OCI-LY1 (cell line): Measurements from ENCODE around the gene GSG1L.

ENCODE experiments used
- H2AFZ ChIP-seq: fragments of 200-600 bp; sonication (generic), shearing (Covaris generic); 2 replicates; pipeline ENCODE4 v1.6.0; 2014; ENCODE audit warnings: antibody characterized with exemption, mild to moderate bottlenecking, low read length
- H3F3A ChIP-seq: fragments of 200-600 bp; sonication (generic), shearing (Covaris generic); 2 replicates; pipeline ENCODE4 v1.6.0; 2014; ENCODE audit warnings: mild to moderate bottlenecking, antibody characterized with exemption, low read length, moderate library complexity; ENCODE audit not compliant: insufficient read depth
- H3K27ac ChIP-seq: fragments of 200-600 bp; sonication (generic); 2 replicates; pipeline ENCODE4 v1.5.1; 2014; ENCODE audit warnings: low read length, mixed run types, mild to moderate bottlenecking, low read depth; ENCODE audit not compliant: poor library complexity, severe bottlenecking
- H3K27me3 ChIP-seq: fragments of 200-600 bp; sonication (generic); 2 replicates; pipeline ENCODE4 v1.6.0; 2014; ENCODE audit warnings: antibody characterized with exemption, mild to moderate bottlenecking, low read length, moderate library complexity; ENCODE audit not compliant: insufficient read depth
- H3K36me3 ChIP-seq: fragments of 200-600 bp; sonication (generic); 2 replicates; pipeline ENCODE4 v1.6.1; 2014; ENCODE audit warnings: mild to moderate bottlenecking, antibody characterized with exemption, low read length, moderate library complexity, mixed read lengths; ENCODE audit not compliant: insufficient read depth
- H3K4me1 ChIP-seq: fragments of 200-600 bp; sonication (generic); 2 replicates; pipeline ENCODE4 v1.5.1; 2014; ENCODE audit warnings: mild to moderate bottlenecking, low read length, moderate library complexity; ENCODE audit not compliant: insufficient read depth, severe bottlenecking
- H3K4me2 ChIP-seq: fragments of 200-600 bp; sonication (generic), shearing (Covaris generic); 2 replicates; pipeline ENCODE4 v1.6.1; 2014; ENCODE audit warnings: low read length
- H3K4me3 ChIP-seq: fragments of 200-600 bp; sonication (generic); 2 replicates; pipeline ENCODE4 v1.5.1; 2014; ENCODE audit warnings: low read length, low read depth, mild to moderate bottlenecking, mixed read lengths; ENCODE audit not compliant: poor library complexity, severe bottlenecking
- H3K79me2 ChIP-seq: fragments of 200-600 bp; shearing (Covaris generic); 2 replicates; pipeline ENCODE4 v1.6.1; 2016; ENCODE audit warnings: mixed run types, low read length, mixed read lengths; ENCODE audit not compliant: insufficient read depth
- H3K9ac ChIP-seq: fragments of 200-600 bp; sonication (generic), shearing (Covaris generic); 2 replicates; pipeline ENCODE4 v1.6.1; 2014; ENCODE audit warnings: mild to moderate bottlenecking, low read length, mixed read lengths
- H3K9me2 ChIP-seq: fragments of 200-600 bp; sonication (generic), shearing (Covaris generic); 2 replicates; pipeline ENCODE4 v1.6.1; 2014; ENCODE audit warnings: low read depth, mild to moderate bottlenecking, low read length, mixed read lengths
- H3K9me3 ChIP-seq: fragments of 200-600 bp; shearing (Covaris generic); 2 replicates; pipeline ENCODE4 v1.6.1; 2014; ENCODE audit warnings: low read length, mixed read lengths
- H4K20me1 ChIP-seq: fragments of 200-600 bp; sonication (generic), shearing (Covaris generic); 2 replicates; pipeline ENCODE4 v1.6.0; 2016; ENCODE audit warnings: mild to moderate bottlenecking, low read length; ENCODE audit not compliant: insufficient read depth
- CTCF ChIP-seq: fragments of 200-600 bp; sonication (generic), shearing (Covaris generic); IDR thresholded peaks from 2 replicates; pipeline ENCODE4 v1.5.1; 2017; ENCODE audit warnings: mild to moderate bottlenecking, antibody characterized with exemption, low read length, moderate library complexity, mixed read lengths
- EZH2 ChIP-seq: fragments of 200-600 bp; sonication (generic), shearing (Covaris generic); IDR thresholded peaks from 2 replicates; pipeline ENCODE4 v1.8.0; 2017; ENCODE audit warnings: borderline replicate concordance, mixed run types, mild to moderate bottlenecking, antibody characterized with exemption, low read length, moderate library complexity, mixed read lengths

The GSG1L gene

GRCh38 chr16:28035866-28036393, 27.6 kb downstream of the GSG1L start:
- Histone ChIP-seq H3K36me3 (no peaks in the 10 kb centered on the region), H3K27me3 (no peaks in the 10 kb centered on the region), H3K9ac (no peak overlapping the region), H2AFZ (no peak overlapping the region), H3K4me2 (no peak overlapping the region), H3K9me3 (no peaks in the 10 kb centered on the region), H3K79me2 (no peaks in the 10 kb centered on the region), H3K4me3 (no peak overlapping the region), H3F3A (no peaks in the 10 kb centered on the region), H4K20me1 (no peaks in the 10 kb centered on the region), H3K9me2 (no peaks in the 10 kb centered on the region), H3K4me1 (no peaks in the 10 kb centered on the region), H3K27ac (no peak overlapping the region)
- TF ChIP-seq EZH2, result no peak
- no peak for TF ChIP-seq CTCF

- Histone ChIP-seq H3K9me2 (no peaks in the 10 kb centered on the region), H3K27ac (no peak overlapping the region), H3K79me2 (no peaks in the 10 kb centered on the region), H2AFZ (no peak overlapping the region), H3K9ac (no peak overlapping the region), H3K4me3 (no peak overlapping the region), H3K4me1 (no peaks in the 10 kb centered on the region), H3K36me3 (no peaks in the 10 kb centered on the region), H3K9me3 (no peaks in the 10 kb centered on the region), H3K27me3 (no peaks in the 10 kb centered on the region), H3F3A (no peaks in the 10 kb centered on the region), H4K20me1 (no peaks in the 10 kb centered on the region), H3K4me2 (no peak overlapping the region)
- TF ChIP-seq CTCF (no peak), EZH2 (no peak)
These were observed 29.6 kb downstream of the GSG1L start for GRCh38 chr16:28033870-28034269.

- no peaks in the 10 kb centered on the region for H3F3A ChIP-seq
- H3K27ac ChIP-seq, result no peak overlapping the region
- H2AFZ ChIP-seq, result no peak overlapping the region
- H3K9ac ChIP-seq, result no peak overlapping the region
- no peak for TF ChIP-seq CTCF
- TF ChIP-seq EZH2, result no peak
- H3K4me2 ChIP-seq, result no peak overlapping the region
- H3K4me3 ChIP-seq, result no peak overlapping the region
- H3K27me3 ChIP-seq, result no peaks in the 10 kb centered on the region
- no peaks in the 10 kb centered on the region for H4K20me1 ChIP-seq
- no peaks in the 10 kb centered on the region for H3K9me2 ChIP-seq
- H3K4me1 ChIP-seq, result no peaks in the 10 kb centered on the region
- no peaks in the 10 kb centered on the region for H3K79me2 ChIP-seq
- H3K9me3 ChIP-seq, result peaks cover 5% of the 10 kb centered on the region; the same call in 1 of the 2 replicates
- no peaks in the 10 kb centered on the region for H3K36me3 ChIP-seq
These were observed 34.0 kb downstream of the GSG1L start for GRCh38 chr16:28029387-28030002.
